Panc1 (cell line): ENCODE data around the gene ACD. TPM values are rescaled to one million over a fixed set of nuclear protein-coding genes. Genes with fewer than 3 reads are reported as not detected.
A peak's percentile ranks its signal among the peaks of the same experiment; 100 is the strongest.

Source experiments
- ATAC-seq: fragments of 200-7000 bp; cut with Tn5 transposase; 2 replicates; pipeline ENCODE4 v1.9.1; 2020; ENCODE audit warnings: mild to moderate bottlenecking, moderate library complexity
- BruUV-seq: library from RNA; stranded (reverse); fragments of 400-500 nt; replicated peaks from 2 replicates; lab custom pipeline; 2021; lab: Mats Ljungman, UMichigan
- CTCF ChIA-PET: fragments of 300-600 bp; sonication (Branson Sonifier 250); formaldehyde crosslinking; loops from one replicate; lab custom pipeline; 2022; ENCODE audit warnings: antibody characterized with exemption; lab: Charles Lee
- POLR2A ChIA-PET: fragments of 300-600 bp; sonication (Branson Sonifier 250); formaldehyde crosslinking; loops from one replicate; lab custom pipeline; 2022; ENCODE audit warnings: antibody characterized with exemption; lab: Charles Lee
- DNase-seq: peaks from one replicate; pipeline ENCODE4 v3.0.0-alpha.2; 2010; ENCODE audit warnings: low read depth, low spot score
- H3K27ac ChIP-seq: 2 replicates; pipeline ENCODE4 v1.5.1; 2011; ENCODE audit warnings: mild to moderate bottlenecking, low read length, inconsistent platforms
- H3K27me3 ChIP-seq: fragments of 200-500 bp; sonication (Bioruptor generic); 2 replicates; pipeline ENCODE4 v1.6.0; 2014; ENCODE audit warnings: low read length, inconsistent platforms; ENCODE audit not compliant: control insufficient read depth, insufficient read depth
- H3K36me3 ChIP-seq: fragments of 200-500 bp; sonication (Bioruptor generic); 2 replicates; pipeline ENCODE4 v1.5.1; 2014; ENCODE audit warnings: inconsistent platforms, mild to moderate bottlenecking, low read length, moderate library complexity; ENCODE audit not compliant: control insufficient read depth, insufficient read depth
- H3K4me1 ChIP-seq: 2 replicates; pipeline ENCODE4 v1.5.1; 2011; ENCODE audit warnings: inconsistent platforms, mild to moderate bottlenecking, low read length, moderate library complexity; ENCODE audit not compliant: control insufficient read depth, insufficient read depth
- H3K4me3 ChIP-seq, 2 experiments: 2 replicates each; pipeline ENCODE4 v1.5.1; 2011 to 2012; ENCODE audit warnings: low read depth in 2 of 2, low read length in 2 of 2, mild to moderate bottlenecking in 2 of 2, inconsistent platforms in 1 of 2, moderate library complexity in 1 of 2
- H3K9me3 ChIP-seq: fragments of 200-500 bp; sonication (Bioruptor generic); 2 replicates; pipeline ENCODE4 v1.5.1; 2014; ENCODE audit warnings: low read depth, mild to moderate bottlenecking, inconsistent platforms, low read length, moderate library complexity; ENCODE audit not compliant: control insufficient read depth, insufficient read depth
- POLR2AphosphoS5 ChIP-seq: IDR thresholded peaks from 2 replicates; pipeline ENCODE4 v1.6.1; 2012; ENCODE audit warnings: mild to moderate bottlenecking, low read depth, low read length, moderate library complexity
- SIN3A ChIP-seq: IDR thresholded peaks from 2 replicates; pipeline ENCODE4 v1.6.1; 2012; ENCODE audit warnings: low read depth, mild to moderate bottlenecking, low read length, moderate library complexity, borderline replicate concordance; ENCODE audit not compliant: insufficient read depth
- TCF7L2 ChIP-seq: IDR thresholded peaks from 2 replicates; pipeline ENCODE4 v1.6.1; 2011; ENCODE audit warnings: mild to moderate bottlenecking, low read depth, low read length, inconsistent platforms
- in situ Hi-C: cut with HindIII; loops from 2 replicates; pipeline ENCODE4 v1.10.0; 2016; ENCODE audit warnings: low sequenced_read_pairs, low pct_unique_long_range_greater_than_20kb
- intact Hi-C: fragments of 100-400 bp; cut with micrococcal nuclease; formaldehyde crosslinking; loops from one replicate; pipeline ENCODE4 v1.10.0; 2022; ENCODE audit not compliant: unreplicated experiment
- total RNA-seq: library from RNA; stranded (reverse); gene quantifications from one replicate; pipeline ENCODE4 v1.2.1, GENCODE V29; 2021; ENCODE audit not compliant: unreplicated experiment
- TF ChIP-seq, protein P1 (sequence below): fragments of 450-650 bp; IDR thresholded peaks from 2 replicates; pipeline ENCODE4 v1.5.1; 2017; ENCODE audit warnings: mild to moderate bottlenecking
- TF ChIP-seq, protein P2 (sequence below), 2 experiments: IDR thresholded peaks; 2 replicates each; pipeline ENCODE4 v1.6.1; 2011 to 2012; ENCODE audit warnings: low read depth in 2 of 2, control low read depth in 1 of 2, low read length in 1 of 2, mild to moderate bottlenecking in 1 of 2, moderate library complexity in 1 of 2; ENCODE audit not compliant: insufficient read depth in 1 of 2

The ACD gene
- total RNA-seq, 1 experiment from 2014 or later = 34.9 TPM

DNA sequence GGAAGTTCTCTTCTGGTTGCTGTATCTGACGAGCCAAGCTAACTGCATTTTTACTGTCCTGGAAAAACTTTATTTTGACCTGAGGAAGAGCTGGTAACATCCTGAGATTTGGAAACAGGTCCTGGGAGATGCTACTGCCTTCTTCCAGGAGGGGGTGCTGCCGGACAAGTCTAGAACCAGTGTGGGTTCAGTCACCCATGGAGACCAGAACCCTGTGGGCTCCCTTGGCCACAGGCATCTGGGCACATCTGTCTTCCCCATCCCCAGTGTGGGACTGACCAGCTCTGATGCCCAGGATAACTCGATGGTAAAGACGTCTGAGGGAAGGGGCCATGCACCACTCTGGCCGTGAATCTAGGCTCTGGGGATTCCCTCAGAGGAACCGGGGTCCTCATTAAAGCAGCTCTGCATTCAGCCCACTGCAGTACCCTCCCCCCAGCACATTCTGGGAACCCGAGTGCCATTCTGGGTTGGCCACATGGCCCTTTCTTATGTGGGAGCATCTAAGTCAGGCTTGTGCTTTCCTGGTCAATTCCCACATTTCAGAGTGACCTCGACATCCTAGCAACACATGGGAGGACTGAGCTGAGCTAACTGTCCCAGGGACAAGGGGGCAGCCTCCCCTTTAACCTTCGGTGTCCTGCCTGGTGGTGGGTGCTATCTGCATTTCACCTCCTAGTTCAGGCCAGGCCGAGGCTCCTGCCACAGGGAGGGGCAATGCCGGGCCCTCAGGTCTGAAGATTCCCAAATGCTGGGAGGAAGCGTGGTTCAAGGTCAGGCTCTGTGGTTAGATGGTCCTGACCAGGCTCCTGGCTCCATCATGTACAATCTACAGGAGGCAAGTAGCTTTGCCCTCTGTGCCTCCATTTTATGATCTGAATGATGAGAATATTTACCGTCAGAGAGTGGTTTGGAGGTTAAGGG, 12.9 kb upstream of the ACD start:
- Histone ChIP-seq H3K4me1 (peaks cover 3% of the 10 kb centered on the region; the same call in 1 of the 2 replicates), H3K27me3 (no peaks in the 10 kb centered on the region), H3K9me3 (no peaks in the 10 kb centered on the region), H3K4me3 (no peak overlapping the region), H3K27ac (no peak overlapping the region), H3K36me3 (no peaks in the 10 kb centered on the region)
- ChIA-PET CTCF (interaction anchor here (0.5 to 0.9 kb wide), 3 partner anchors 94 to 354 kb away, joined by 3 to 4 read pairs (median 4); partner anchors contain the start of gene TSNAXIP1), POLR2A (no interaction called here)
- ATAC-seq = peak; percentile 51
- TF ChIP-seq, protein P1, sequence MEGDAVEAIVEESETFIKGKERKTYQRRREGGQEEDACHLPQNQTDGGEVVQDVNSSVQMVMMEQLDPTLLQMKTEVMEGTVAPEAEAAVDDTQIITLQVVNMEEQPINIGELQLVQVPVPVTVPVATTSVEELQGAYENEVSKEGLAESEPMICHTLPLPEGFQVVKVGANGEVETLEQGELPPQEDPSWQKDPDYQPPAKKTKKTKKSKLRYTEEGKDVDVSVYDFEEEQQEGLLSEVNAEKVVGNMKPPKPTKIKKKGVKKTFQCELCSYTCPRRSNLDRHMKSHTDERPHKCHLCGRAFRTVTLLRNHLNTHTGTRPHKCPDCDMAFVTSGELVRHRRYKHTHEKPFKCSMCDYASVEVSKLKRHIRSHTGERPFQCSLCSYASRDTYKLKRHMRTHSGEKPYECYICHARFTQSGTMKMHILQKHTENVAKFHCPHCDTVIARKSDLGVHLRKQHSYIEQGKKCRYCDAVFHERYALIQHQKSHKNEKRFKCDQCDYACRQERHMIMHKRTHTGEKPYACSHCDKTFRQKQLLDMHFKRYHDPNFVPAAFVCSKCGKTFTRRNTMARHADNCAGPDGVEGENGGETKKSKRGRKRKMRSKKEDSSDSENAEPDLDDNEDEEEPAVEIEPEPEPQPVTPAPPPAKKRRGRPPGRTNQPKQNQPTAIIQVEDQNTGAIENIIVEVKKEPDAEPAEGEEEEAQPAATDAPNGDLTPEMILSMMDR = peak; percentile 81
- no peak for TF ChIP-seq POLR2AphosphoS5
- DNase-seq = peak; percentile 48
- no TSS peak for BruUV-seq
- in situ Hi-C loops (no loop called here), intact Hi-C loops (loop anchor here (5.0 to 10.0 kb wide), 2 partner anchors 132 to 254 kb away; partner anchors contain the start of genes RANBP10 and TSNAXIP1)

DNA sequence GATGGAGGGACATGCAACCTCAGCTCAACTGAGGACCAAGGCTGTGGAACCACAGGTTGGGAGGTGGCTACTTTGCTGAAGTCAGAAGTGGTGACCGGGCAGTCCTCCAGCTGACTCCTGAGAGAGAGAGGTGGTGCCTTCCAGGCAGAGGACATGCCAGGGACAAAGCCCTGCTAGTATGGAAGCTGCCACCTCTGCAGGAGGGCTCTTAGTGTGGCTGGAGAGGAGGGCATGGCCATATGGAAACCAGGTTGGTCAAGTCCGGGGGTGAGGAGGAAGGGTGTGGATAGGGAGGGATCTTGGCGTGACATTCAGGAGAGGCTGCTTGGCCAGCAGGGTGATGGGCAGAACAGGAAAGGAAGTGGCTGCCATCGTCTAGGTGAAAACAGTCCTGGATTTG, 12.2 kb upstream of the ACD start:
- Histone ChIP-seq H3K36me3 (no peaks in the 10 kb centered on the region), H3K4me3 (no peak overlapping the region), H3K27me3 (no peaks in the 10 kb centered on the region), H3K9me3 (no peaks in the 10 kb centered on the region), H3K4me1 (peaks cover 9% of the 10 kb centered on the region), H3K27ac (no peak overlapping the region)
- ATAC-seq (no peak), DNase-seq (no peak)
- intact Hi-C loops = loop anchor here (5.0 to 10.0 kb wide), 2 partner anchors 132 to 255 kb away; partner anchors contain the start of genes RANBP10 and TSNAXIP1
- CTCF ChIA-PET = interaction anchor here (0.5 to 0.6 kb wide), 3 partner anchors 93 to 355 kb away, joined by 3 to 6 read pairs (median 4); no protein-coding TSS in a partner anchor
- POLR2A ChIA-PET = no interaction called here
- no TSS peak for BruUV-seq
- no peak for TF ChIP-seq TCF7L2
- TF ChIP-seq, protein P2, sequence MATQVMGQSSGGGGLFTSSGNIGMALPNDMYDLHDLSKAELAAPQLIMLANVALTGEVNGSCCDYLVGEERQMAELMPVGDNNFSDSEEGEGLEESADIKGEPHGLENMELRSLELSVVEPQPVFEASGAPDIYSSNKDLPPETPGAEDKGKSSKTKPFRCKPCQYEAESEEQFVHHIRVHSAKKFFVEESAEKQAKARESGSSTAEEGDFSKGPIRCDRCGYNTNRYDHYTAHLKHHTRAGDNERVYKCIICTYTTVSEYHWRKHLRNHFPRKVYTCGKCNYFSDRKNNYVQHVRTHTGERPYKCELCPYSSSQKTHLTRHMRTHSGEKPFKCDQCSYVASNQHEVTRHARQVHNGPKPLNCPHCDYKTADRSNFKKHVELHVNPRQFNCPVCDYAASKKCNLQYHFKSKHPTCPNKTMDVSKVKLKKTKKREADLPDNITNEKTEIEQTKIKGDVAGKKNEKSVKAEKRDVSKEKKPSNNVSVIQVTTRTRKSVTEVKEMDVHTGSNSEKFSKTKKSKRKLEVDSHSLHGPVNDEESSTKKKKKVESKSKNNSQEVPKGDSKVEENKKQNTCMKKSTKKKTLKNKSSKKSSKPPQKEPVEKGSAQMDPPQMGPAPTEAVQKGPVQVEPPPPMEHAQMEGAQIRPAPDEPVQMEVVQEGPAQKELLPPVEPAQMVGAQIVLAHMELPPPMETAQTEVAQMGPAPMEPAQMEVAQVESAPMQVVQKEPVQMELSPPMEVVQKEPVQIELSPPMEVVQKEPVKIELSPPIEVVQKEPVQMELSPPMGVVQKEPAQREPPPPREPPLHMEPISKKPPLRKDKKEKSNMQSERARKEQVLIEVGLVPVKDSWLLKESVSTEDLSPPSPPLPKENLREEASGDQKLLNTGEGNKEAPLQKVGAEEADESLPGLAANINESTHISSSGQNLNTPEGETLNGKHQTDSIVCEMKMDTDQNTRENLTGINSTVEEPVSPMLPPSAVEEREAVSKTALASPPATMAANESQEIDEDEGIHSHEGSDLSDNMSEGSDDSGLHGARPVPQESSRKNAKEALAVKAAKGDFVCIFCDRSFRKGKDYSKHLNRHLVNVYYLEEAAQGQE (IDR thresholded peaks at IDR 0.05; ENCODE audit: insufficient read depth in 1 of 2, low read depth in 2 of 2, low read length in 1 of 2) = no peak
- no peak for TF ChIP-seq POLR2AphosphoS5
- TF ChIP-seq SIN3A = no peak
- TF ChIP-seq, protein P1 = no peak
- in situ Hi-C loops = no loop called here
